Raji (cell line): ENCODE results near the gene IFITM10.

ENCODE experiments used
- POLR2A ChIP-seq: IDR thresholded peaks from 2 replicates; pipeline ENCODE4 v1.6.1; 2011; ENCODE audit warnings: low read depth, low read length, control low read depth; ENCODE audit not compliant: insufficient read depth

IFITM10 gene

GRCh38 chr11:1691878-1692707 lies 58.3 kb downstream of the IFITM10 start:
- no peak for TF ChIP-seq POLR2A

GRCh38 chr11:1691026-1691877 lies 59.1 kb downstream of the IFITM10 start:
- no peak for TF ChIP-seq POLR2A

GRCh38 chr11:1690167-1691025 lies 60.0 kb downstream of the IFITM10 start:
- TF ChIP-seq POLR2A = no peak
